ENCODE measurements around the gene TOMM20. TPM values are rescaled to one million over a fixed set of nuclear protein-coding genes. Genes with fewer than 3 reads are reported as not detected.

Gene TOMM20
- total RNA-seq (100 to 1,000 TPM; 102 to 108 TPM), polyA plus RNA-seq (10 to 100 TPM; 64.4 to 70.6 TPM)

GRCh38 chr1:235128456-235129328 lies at the start of gene TOMM20:
TOMM20 (minus strand) TSS chr1:235128837; CDS start chr1:235128715, 122 bp downstream.
- Histone ChIP-seq H3K9me3 (ENCODE audit: control insufficient read depth in 1 of 2, low read length in 2 of 2) (no peaks in the 10 kb centered on the region), H3K36me3 (ENCODE audit: insufficient read depth, low read length) (peaks cover 2% of the 10 kb centered on the region), H3K27ac (ENCODE audit: low read depth, low read length) (peak within 1 kb of the TSS; percentile 94), H3K4me3 (ENCODE audit: low read length in 2 of 2) (peak within 1 kb of the TSS; percentile 64 to 83), H3K27me3 (ENCODE audit: insufficient read depth, low read length) (no peaks in the 10 kb centered on the region), H3K4me1 (ENCODE audit: insufficient read depth, low read length) (peaks cover 41% of the 10 kb centered on the region)
- Mint-ChIP-seq H3K4me1 (peaks cover 19 to 51% (median 32%) of the 10 kb centered on the region in 4 donors), H3K27ac (peak within 1 kb of the TSS; percentile 95 to 99 (median 97)), H3K36me3 (peaks cover 9 to 54% of the 10 kb centered on the region in 2 donors), H3K4me3 (peak within 1 kb of the TSS; percentile 89 to 98 (median 97)), H3K27me3 (no peaks in the 10 kb centered on the region), H3K9me3 (no peaks in the 10 kb centered on the region)
- DNase-seq, result peak; percentile 95 to 97 (median 96)
- intact Hi-C loops (cut with micrococcal nuclease), result loop anchor here (1.0 to 5.0 kb wide), 4 partner anchors 25 to 374 kb away; partner anchors contain the start of genes ARID4B, B3GALNT2, GGPS1 and RBM34
- ChIA-PET POLR2A (ENCODE audit: partially characterized antibody) (interaction anchor here (0.6 to 3.2 kb wide), 12 partner anchors 10 to 756 kb away, joined by 3 to 42 read pairs (median 4); partner anchors contain the start of genes COA6 and RBM34), CTCF (ENCODE audit: partially characterized antibody) (interaction anchor here (0.9 to 3.4 kb wide), 4 partner anchors 9 to 288 kb away, joined by 3 to 13 read pairs (median 4); partner anchors contain the start of gene GGPS1)

DNA sequence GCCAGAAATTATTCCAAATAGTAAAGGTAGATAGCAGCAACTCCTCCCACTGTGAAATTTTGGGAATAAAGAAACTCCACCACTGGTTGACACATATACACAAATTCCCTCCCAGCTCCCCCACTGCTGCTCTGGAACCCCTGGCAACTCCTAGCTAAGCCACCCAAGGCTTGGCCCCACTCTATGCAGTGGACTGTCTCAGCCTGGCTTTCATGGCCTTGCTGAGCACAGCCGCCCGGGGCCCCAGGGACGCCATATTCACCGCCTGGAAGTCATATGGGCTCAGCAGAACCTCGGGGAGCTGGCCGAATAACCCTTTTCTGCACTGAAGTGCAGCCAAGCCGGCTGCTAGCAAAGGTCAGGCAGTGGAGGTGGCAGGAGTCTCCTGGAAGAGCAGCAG lies 47.8 kb upstream of the TOMM20 start:
- Mint-ChIP-seq H3K4me1 (peaks cover 4 to 7% (median 5%) of the 10 kb centered on the region in 4 donors), H3K27ac (no peak overlapping the region), H3K36me3 (peaks cover 39 to 71% of the 10 kb centered on the region in 2 donors), H3K9me3 (no peaks in the 10 kb centered on the region), H3K27me3 (no peaks in the 10 kb centered on the region), H3K4me3 (no peak overlapping the region)
- no peak overlapping the region for H3K27ac ChIP-seq (ENCODE audit: low read depth, low read length)
- H3K27me3 ChIP-seq (ENCODE audit: insufficient read depth, low read length), result no peaks in the 10 kb centered on the region
- no peaks in the 10 kb centered on the region for H3K9me3 ChIP-seq (ENCODE audit: control insufficient read depth in 1 of 2, low read length in 2 of 2)
- DNase-seq, result no peak
- ChIA-PET POLR2A (ENCODE audit: partially characterized antibody) (no interaction called here), CTCF (ENCODE audit: partially characterized antibody) (no interaction called here)
- intact Hi-C loops (cut with micrococcal nuclease), result no loop called here
- peaks cover 41% of the 10 kb centered on the region for H3K36me3 ChIP-seq (ENCODE audit: insufficient read depth, low read length)
- H3K4me3 ChIP-seq (ENCODE audit: low read length in 2 of 2), result no peak overlapping the region
- no peaks in the 10 kb centered on the region for H3K4me1 ChIP-seq (ENCODE audit: insufficient read depth, low read length)

DNA sequence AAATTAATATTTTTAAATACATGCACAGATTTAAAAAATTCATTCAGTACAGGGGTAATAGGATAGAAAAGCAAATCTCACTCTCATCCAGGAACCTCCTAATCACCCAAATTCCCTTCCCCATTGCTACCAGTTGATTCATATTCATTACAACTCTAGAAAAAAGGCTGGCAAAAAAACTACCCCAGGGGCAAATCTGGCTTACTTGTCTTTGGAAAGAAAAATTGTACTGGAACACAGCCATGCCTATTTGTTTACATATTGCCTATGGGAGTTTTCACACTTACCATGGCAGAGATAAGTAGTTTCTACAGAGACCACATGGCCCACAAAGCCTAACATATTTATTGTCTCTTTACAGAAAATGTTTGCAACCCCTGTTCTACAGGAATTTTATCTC lies 41.3 kb upstream of the TOMM20 start:
- Mint-ChIP-seq H3K9me3 (peaks cover 0 to 2% (median 0%) of the 10 kb centered on the region in 8 donors), H3K27ac (peak overlapping the region in 2 of 7 donors; percentile 23 to 24), H3K36me3 (peaks cover 25 to 47% of the 10 kb centered on the region in 2 donors), H3K27me3 (no peaks in the 10 kb centered on the region), H3K4me1 (no peaks in the 10 kb centered on the region), H3K4me3 (no peak overlapping the region)
- ChIA-PET POLR2A (ENCODE audit: partially characterized antibody) (no interaction called here), CTCF (ENCODE audit: partially characterized antibody) (no interaction called here)
- Histone ChIP-seq H3K4me1 (ENCODE audit: insufficient read depth, low read length) (no peaks in the 10 kb centered on the region), H3K4me3 (ENCODE audit: low read length in 2 of 2) (no peak overlapping the region), H3K9me3 (ENCODE audit: control insufficient read depth in 1 of 2, low read length in 2 of 2) (no peaks in the 10 kb centered on the region), H3K27me3 (ENCODE audit: insufficient read depth, low read length) (no peaks in the 10 kb centered on the region), H3K27ac (ENCODE audit: low read depth, low read length) (no peak overlapping the region), H3K36me3 (ENCODE audit: insufficient read depth, low read length) (peaks cover 31% of the 10 kb centered on the region)
- intact Hi-C loops (cut with micrococcal nuclease), result no loop called here
- DNase-seq, result no peak

DNA sequence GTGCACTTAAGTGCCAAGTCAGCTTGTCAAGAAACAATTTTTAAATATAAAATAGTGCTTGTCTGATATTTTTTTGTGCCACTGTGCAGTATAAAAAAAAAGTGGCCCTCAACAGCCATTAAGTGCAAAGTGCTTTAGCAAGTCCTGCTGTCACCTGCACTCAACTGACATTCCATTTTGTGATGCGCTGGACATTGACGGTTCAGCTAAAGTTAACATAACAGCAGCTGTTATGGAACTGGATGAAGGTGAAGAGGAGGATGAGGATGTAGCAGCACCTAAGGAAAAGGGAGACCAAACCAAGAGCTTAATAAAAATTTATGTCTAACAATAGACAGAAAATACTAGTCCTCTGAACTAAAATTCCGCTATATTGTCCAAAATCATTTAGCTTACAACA lies 39.7 kb upstream of the TOMM20 start:
- Mint-ChIP-seq H3K9me3 (peaks cover 0 to 2% (median 0%) of the 10 kb centered on the region in 8 donors), H3K4me3 (no peak overlapping the region), H3K27me3 (no peaks in the 10 kb centered on the region), H3K36me3 (peaks cover 22 to 35% of the 10 kb centered on the region in 2 donors), H3K27ac (peak overlapping the region in 5 of 7 donors; percentile 22 to 75 (median 46)), H3K4me1 (peaks cover 0 to 1% (median 0%) of the 10 kb centered on the region in 4 donors)
- Histone ChIP-seq H3K4me1 (ENCODE audit: insufficient read depth, low read length) (no peaks in the 10 kb centered on the region), H3K9me3 (ENCODE audit: control insufficient read depth in 1 of 2, low read length in 2 of 2) (no peaks in the 10 kb centered on the region), H3K27ac (ENCODE audit: low read depth, low read length) (no peak overlapping the region), H3K36me3 (ENCODE audit: insufficient read depth, low read length) (peaks cover 20% of the 10 kb centered on the region), H3K4me3 (ENCODE audit: low read length in 2 of 2) (no peak overlapping the region), H3K27me3 (ENCODE audit: insufficient read depth, low read length) (no peaks in the 10 kb centered on the region)
- DNase-seq, result no peak
- ChIA-PET CTCF (ENCODE audit: partially characterized antibody) (interaction anchor here (2.1 kb wide), 1 partner anchor 249 kb away, joined by 7 read pairs; no protein-coding TSS in a partner anchor), POLR2A (ENCODE audit: partially characterized antibody) (interaction anchor here (0.7 kb wide), 1 partner anchor 66 kb away, joined by 3 read pairs; no protein-coding TSS in a partner anchor)
- intact Hi-C loops (cut with micrococcal nuclease), result no loop called here

DNA sequence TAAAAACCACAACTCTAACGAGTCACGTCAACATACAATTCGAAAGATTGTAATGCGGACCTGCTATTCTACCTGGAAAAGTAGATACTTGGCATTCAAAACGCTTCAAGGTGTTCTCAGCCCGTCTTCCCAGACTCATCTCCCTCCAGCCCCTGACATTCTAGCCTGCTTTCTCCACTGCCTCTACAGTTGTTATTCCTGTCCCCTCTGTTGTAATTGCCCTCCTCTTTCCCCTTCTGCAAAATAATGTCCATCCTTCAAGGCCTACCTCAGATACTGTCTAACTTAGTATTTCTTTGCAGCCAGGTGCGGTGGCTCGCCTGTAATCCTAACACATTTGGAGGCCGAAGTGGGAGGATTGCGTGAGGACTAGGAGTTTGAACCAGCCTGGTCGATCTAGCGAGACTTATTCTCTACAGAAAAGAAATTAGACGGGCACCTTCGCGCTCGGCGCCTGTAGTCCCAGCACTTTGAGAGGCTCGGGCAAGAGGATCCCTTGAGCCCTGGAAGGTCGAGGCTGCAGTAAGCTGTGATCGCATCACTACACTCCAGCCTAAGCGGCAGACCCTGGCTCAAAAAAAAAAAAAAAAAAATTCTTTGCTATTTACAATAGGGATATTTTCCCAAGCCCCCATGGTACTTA lies 33.2 kb upstream of the TOMM20 start:
- Mint-ChIP-seq H3K4me1 (peaks cover 15 to 30% (median 22%) of the 10 kb centered on the region in 4 donors), H3K36me3 (peaks cover 7 to 16% of the 10 kb centered on the region in 2 donors), H3K4me3 (peak overlapping the region; percentile 94 to 99 (median 98)), H3K27ac (peak overlapping the region; percentile 95 to 99 (median 98)), H3K27me3 (no peaks in the 10 kb centered on the region), H3K9me3 (peaks cover 0 to 2% (median 0%) of the 10 kb centered on the region in 8 donors)
- POLR2A ChIA-PET (ENCODE audit: partially characterized antibody), result interaction anchor here (0.9 to 1.8 kb wide), 29 partner anchors 11 to 788 kb away, joined by 3 to 42 read pairs (median 5); partner anchors contain the start of genes ARID4B, COA6, GGPS1 and TOMM20
- intact Hi-C loops (cut with micrococcal nuclease), result loop anchor here (1.0 to 5.0 kb wide), 8 partner anchors 34 to 560 kb away; partner anchors contain the start of genes ARID4B, B3GALNT2, GGPS1 and TBCE
- no peaks in the 10 kb centered on the region for H3K9me3 ChIP-seq (ENCODE audit: control insufficient read depth in 1 of 2, low read length in 2 of 2)
- H3K4me1 ChIP-seq (ENCODE audit: insufficient read depth, low read length), result peaks cover 43% of the 10 kb centered on the region
- CTCF ChIA-PET (ENCODE audit: partially characterized antibody), result interaction anchor here (1.0 to 1.4 kb wide), 4 partner anchors 53 to 255 kb away, joined by 3 to 6 read pairs (median 4); no protein-coding TSS in a partner anchor
- H3K27me3 ChIP-seq (ENCODE audit: insufficient read depth, low read length), result no peaks in the 10 kb centered on the region
- H3K4me3 ChIP-seq (ENCODE audit: low read length in 2 of 2), result peak overlapping the region; percentile 79 to 80
- H3K27ac ChIP-seq (ENCODE audit: low read depth, low read length), result peak overlapping the region; percentile 92
- H3K36me3 ChIP-seq (ENCODE audit: insufficient read depth, low read length), result peaks cover 18% of the 10 kb centered on the region
- DNase-seq, result no peak

- intact Hi-C loops (cut with micrococcal nuclease), result loop anchor here (1.0 to 5.0 kb wide), 8 partner anchors 33 to 559 kb away; partner anchors contain the start of genes ARID4B, B3GALNT2, GGPS1 and TBCE
Observed at GRCh38 chr1:235160957-235161684, 32.5 kb upstream of the TOMM20 start, which contains the start of gene RBM34. RBM34 (minus strand) TSS chr1:235161250; CDS start chr1:235161226, 24 bp downstream.

More at GRCh38 chr1:235160957-235161684, 32.5 kb upstream of the TOMM20 start, which contains the start of gene RBM34:
- peak; percentile 90 to 93 (median 91) for DNase-seq
- Histone ChIP-seq H3K9me3 (ENCODE audit: control insufficient read depth in 1 of 2, low read length in 2 of 2) (no peaks in the 10 kb centered on the region), H3K27me3 (ENCODE audit: insufficient read depth, low read length) (no peaks in the 10 kb centered on the region), H3K4me3 (ENCODE audit: low read length in 2 of 2) (peak within 1 kb of the TSS; percentile 79 to 80), H3K27ac (ENCODE audit: low read depth, low read length) (peak within 1 kb of the TSS; percentile 92), H3K4me1 (ENCODE audit: insufficient read depth, low read length) (peaks cover 50% of the 10 kb centered on the region), H3K36me3 (ENCODE audit: insufficient read depth, low read length) (peaks cover 25% of the 10 kb centered on the region)
- H3K9me3 Mint-ChIP-seq, result peaks cover 0 to 2% (median 0%) of the 10 kb centered on the region in 8 donors
- H3K4me3 Mint-ChIP-seq, result peak within 1 kb of the TSS; percentile 94 to 99 (median 98)
- H3K27ac Mint-ChIP-seq, result peak within 1 kb of the TSS; percentile 95 to 99 (median 98)
- peaks cover 15 to 30% (median 22%) of the 10 kb centered on the region in 4 donors for H3K4me1 Mint-ChIP-seq
- ChIA-PET POLR2A (ENCODE audit: partially characterized antibody) (interaction anchor here (0.6 to 1.8 kb wide), 43 partner anchors 10 to 788 kb away, joined by 3 to 42 read pairs (median 4); partner anchors contain the start of genes ARID4B, B3GALNT2, COA6 and GGPS1), CTCF (ENCODE audit: partially characterized antibody) (interaction anchor here (0.8 to 1.4 kb wide), 7 partner anchors 14 to 255 kb away, joined by 3 to 6 read pairs (median 3); no protein-coding TSS in a partner anchor)
- no peaks in the 10 kb centered on the region for H3K27me3 Mint-ChIP-seq
- peaks cover 7 to 16% of the 10 kb centered on the region in 2 donors for H3K36me3 Mint-ChIP-seq

Data from CD4-positive, alpha-beta memory T cell (primary cell).